Subcutaneous abdominal adipose tissue (tissue), 5 donors: ENCODE measurements around the gene PEAK1.
A peak's percentile ranks its signal among the peaks of the same experiment; 100 is the strongest.

ENCODE experiments used
- H3K27ac ChIP-seq: one replicate; pipeline ENCODE4 v1.7.0; 2013; ENCODE audit warnings: low read depth, mild to moderate bottlenecking, inconsistent platforms, low read length, moderate library complexity
- H3K27me3 ChIP-seq, 5 donors: one replicate each; pipeline ENCODE4 v1.7.0; 2013; ENCODE audit warnings: low read length in 5 of 5, inconsistent platforms in 1 of 5; ENCODE audit not compliant: control insufficient read depth in 5 of 5, insufficient read depth in 4 of 5
- H3K36me3 ChIP-seq, 5 donors: one replicate each; pipeline ENCODE4 v1.7.0; 2013; ENCODE audit warnings: low read length in 5 of 5; ENCODE audit not compliant: control insufficient read depth in 5 of 5, insufficient read depth in 5 of 5
- H3K4me1 ChIP-seq, 5 donors: one replicate each; pipeline ENCODE4 v1.7.0; 2013; ENCODE audit warnings: low read length in 5 of 5, mild to moderate bottlenecking in 3 of 5, moderate library complexity in 1 of 5; ENCODE audit not compliant: control insufficient read depth in 5 of 5, insufficient read depth in 5 of 5
- H3K4me3 ChIP-seq, 5 donors: one replicate each; pipeline ENCODE4 v1.7.0; 2013; ENCODE audit warnings: low read length in 5 of 5, low read depth in 1 of 5
- H3K9ac ChIP-seq, 5 donors: one replicate each; pipeline ENCODE4 v1.7.0; 2013; ENCODE audit warnings: low read length in 5 of 5, mild to moderate bottlenecking in 4 of 5, moderate library complexity in 3 of 5
- H3K9me3 ChIP-seq, 5 donors: one replicate each; pipeline ENCODE4 v1.7.0; 2013; ENCODE audit warnings: low read length in 5 of 5; ENCODE audit not compliant: control insufficient read depth in 5 of 5
- donor health status: healthy.
- donor health status: healthy.
- donor health status: healthy.
- donor health status: healthy.
- donor health status: healthy.

PEAK1 gene

DNA sequence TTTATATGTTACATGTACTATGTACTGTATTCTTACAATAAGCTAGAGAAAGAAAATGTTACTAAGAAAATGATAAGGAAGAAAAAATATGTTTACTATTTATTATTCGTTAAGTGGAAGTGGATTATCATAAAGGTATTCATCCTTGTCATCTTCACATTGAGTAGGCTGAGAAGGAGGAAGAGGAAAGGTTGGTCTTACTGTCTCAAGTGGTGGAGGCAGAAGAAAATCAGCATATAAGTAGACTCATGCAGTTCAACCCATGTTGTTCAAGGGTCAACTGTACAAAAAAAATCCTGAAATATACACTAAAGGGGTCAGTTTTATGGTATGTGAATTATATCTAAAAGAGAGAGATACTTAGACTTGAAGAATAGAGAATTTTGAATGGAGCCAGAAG, 6.5 kb upstream of the PEAK1 start:
- no peak overlapping the region for H3K9ac ChIP-seq
- no peak overlapping the region for H3K4me3 ChIP-seq
- H3K4me1 ChIP-seq: peaks cover 0 to 30% (median 16%) of the 10 kb centered on the region in 5 donors
- no peaks in the 10 kb centered on the region for H3K27me3 ChIP-seq
- H3K9me3 ChIP-seq: no peaks in the 10 kb centered on the region
- no peaks in the 10 kb centered on the region for H3K36me3 ChIP-seq
- H3K27ac ChIP-seq: no peak overlapping the region

DNA sequence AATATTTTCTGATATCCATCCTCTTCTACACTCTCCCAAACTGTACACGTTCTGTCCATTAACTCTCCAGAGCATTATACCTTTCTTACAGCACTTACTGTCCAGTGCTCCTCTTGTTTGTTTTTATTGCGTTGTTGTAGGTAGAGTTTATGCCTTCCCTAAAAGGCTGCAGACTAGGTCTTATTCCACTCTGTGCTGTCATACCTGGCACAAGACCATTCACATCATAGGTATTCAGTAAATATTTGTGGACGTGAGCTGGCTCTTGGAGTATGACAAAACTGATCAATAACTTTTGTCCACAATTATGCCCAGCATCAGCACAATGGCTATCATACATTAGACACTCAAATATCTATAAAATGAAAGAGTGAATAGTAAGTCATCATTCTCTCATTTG, 5.2 kb upstream of the PEAK1 start:
- Histone ChIP-seq H3K4me1 (peaks cover 0 to 36% (median 22%) of the 10 kb centered on the region in 5 donors), H3K9ac (no peak overlapping the region), H3K36me3 (no peaks in the 10 kb centered on the region), H3K4me3 (no peak overlapping the region), H3K9me3 (no peaks in the 10 kb centered on the region), H3K27me3 (no peaks in the 10 kb centered on the region), H3K27ac (no peak overlapping the region)

DNA sequence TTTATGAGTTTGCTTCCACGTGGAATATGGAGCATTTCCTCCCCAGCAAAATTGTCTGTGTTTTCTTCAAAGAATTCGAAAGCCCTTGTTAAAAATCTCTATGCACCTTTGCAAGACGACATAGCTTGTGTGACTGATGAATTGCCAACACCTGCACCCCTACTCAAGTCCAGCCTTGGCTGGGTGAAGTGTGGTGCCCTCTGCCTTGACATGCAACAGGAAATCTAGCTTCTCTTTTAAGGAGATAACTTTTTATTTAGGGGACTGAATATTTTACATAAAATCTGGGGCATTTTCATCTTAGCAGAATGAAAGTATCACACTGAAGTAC, 1.4 kb upstream of the PEAK1 start:
- Histone ChIP-seq H3K9ac (peak overlapping the region in 4 of 5 donors; percentile 87 to 99 (median 94)), H3K36me3 (no peaks in the 10 kb centered on the region), H3K9me3 (no peaks in the 10 kb centered on the region), H3K27ac (peak overlapping the region; percentile 99), H3K27me3 (no peaks in the 10 kb centered on the region), H3K4me3 (peak overlapping the region; percentile 82 to 98 (median 95)), H3K4me1 (peaks cover 0 to 61% (median 48%) of the 10 kb centered on the region in 5 donors)

DNA sequence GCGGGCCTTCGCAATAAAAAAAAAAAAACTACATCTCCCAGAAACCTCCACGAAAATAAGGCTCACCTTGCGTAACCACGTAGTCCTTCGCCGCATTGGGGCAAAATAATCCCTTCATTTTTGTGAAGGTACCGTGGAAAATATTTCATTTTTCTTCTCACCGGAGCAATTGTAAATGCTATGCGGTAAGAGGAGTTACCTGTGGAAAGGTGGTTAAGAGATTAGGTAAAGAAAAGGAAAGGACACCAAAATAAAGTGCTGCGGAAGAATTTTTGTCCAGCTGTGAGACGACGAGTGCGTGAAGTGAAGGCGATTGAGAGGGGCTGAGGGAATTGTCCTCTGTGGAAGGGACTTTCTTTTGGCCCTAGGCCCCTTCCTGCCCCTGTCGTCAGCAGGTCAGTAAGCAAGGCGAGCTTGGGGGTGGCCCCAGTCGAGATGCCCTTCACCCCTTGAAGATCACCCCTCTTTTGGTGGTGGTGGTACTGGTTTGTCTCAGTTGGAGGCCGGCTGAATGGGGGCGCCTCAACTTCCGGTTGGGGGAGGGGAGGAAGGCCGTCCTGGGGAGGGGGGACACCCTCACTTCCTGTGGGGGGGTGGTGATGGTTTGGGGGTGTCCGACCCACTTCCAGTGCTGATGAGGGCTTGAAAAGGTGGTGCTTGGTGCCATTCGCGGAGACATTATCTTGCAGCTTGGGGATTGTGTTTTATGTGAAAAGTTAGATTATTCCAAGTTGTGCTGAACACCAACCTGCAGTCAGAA, 886 bp upstream of the PEAK1 start, which contains the start of gene HMG20A:
TSS of gene HMG20A (plus strand) at position 279 of the 760 bp plus-strand sequence. CDS start 37,520 bp downstream, outside the sequence.
- peaks cover 0 to 66% (median 54%) of the 10 kb centered on the region in 5 donors for H3K4me1 ChIP-seq
- H3K27ac ChIP-seq: peak within 1 kb of the TSS; percentile 99
- peak within 1 kb of the TSS; percentile 96 to 98 (median 96) for H3K4me3 ChIP-seq
- no peaks in the 10 kb centered on the region for H3K27me3 ChIP-seq
- H3K9me3 ChIP-seq: no peaks in the 10 kb centered on the region
- peak within 1 kb of the TSS; percentile 87 to 99 (median 95) for H3K9ac ChIP-seq
- no peaks in the 10 kb centered on the region for H3K36me3 ChIP-seq

DNA sequence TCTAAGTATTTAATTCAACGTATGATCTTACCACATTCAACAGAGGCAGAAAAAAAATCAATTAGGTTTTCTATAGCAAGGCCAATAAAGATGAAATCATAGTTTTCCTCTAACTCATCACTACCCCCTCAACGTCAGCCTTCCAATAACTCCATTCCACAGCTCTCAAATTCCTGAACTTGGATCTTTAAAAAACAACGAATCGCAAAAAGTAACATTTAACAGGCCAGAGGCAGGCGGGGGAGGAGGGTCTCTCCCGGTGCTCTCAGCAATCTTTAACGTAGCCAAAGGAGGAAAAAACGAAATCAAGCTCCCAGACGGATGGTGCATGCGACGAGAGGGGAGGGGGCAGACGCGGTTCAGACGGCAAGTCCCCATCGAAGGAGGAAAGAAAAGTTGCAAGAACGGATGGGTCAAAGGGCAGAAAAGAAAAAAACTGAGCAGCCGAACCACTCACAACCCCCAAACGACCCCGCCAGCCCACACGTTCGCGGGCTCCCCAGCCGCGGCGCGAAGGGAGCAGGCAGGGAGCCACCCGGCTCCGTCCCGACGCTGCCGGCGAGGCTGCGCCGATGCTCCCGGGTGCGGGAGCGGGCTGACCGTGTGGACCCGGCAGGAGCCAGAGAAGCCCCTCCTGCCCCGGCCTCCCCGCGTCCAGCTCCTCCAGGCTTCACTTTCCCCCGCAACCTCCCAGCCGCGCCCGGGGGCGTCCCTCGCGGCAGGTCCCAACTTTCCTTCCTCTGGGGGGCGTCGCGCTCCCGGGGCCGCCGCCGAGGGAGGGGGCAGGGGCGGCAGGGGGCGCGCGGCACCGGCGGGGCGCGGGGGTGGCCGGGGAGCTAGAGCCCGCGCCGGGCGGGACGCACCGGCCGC, 703 bp downstream of the PEAK1 start:
- Histone ChIP-seq H3K9me3 (no peaks in the 10 kb centered on the region), H3K9ac (peak overlapping the region; percentile 87 to 97 (median 97)), H3K4me1 (peaks cover 0 to 71% (median 61%) of the 10 kb centered on the region in 5 donors), H3K27ac (peak overlapping the region; percentile 95), H3K4me3 (peak overlapping the region; percentile 96), H3K27me3 (no peaks in the 10 kb centered on the region), H3K36me3 (no peaks in the 10 kb centered on the region)

DNA sequence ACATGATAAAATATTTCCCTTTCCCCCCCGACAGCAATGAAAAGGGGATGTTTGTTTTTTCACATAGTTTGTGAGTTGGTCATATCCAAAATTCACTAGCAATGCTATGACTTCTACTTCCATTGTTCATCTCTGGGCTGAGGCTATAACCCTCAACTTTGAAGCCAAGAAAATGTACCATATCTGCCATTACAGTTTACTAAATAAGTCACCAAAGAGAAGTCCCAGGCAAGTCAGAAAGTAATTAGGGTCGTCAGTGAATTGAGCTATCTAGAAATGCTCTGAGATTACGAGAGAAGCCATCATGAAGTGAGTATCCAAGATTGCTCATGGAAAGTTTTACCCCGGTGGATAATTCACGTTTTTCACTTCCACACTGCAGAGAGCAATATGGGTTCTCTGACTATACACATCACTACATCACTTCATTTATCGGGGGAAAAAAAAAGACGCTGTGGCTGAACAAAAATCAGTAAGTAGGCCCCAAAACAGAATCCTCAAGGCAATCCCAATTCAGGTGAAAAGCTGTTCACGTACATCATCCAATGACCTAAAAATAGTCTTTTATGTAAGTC, 1.4 kb downstream of the PEAK1 start:
- Histone ChIP-seq H3K27me3 (no peaks in the 10 kb centered on the region), H3K4me1 (peaks cover 0 to 63% (median 57%) of the 10 kb centered on the region in 5 donors), H3K27ac (peak overlapping the region; percentile 95), H3K36me3 (no peaks in the 10 kb centered on the region), H3K9me3 (no peaks in the 10 kb centered on the region), H3K4me3 (peak overlapping the region; percentile 96), H3K9ac (peak overlapping the region; percentile 87 to 97 (median 97))

DNA sequence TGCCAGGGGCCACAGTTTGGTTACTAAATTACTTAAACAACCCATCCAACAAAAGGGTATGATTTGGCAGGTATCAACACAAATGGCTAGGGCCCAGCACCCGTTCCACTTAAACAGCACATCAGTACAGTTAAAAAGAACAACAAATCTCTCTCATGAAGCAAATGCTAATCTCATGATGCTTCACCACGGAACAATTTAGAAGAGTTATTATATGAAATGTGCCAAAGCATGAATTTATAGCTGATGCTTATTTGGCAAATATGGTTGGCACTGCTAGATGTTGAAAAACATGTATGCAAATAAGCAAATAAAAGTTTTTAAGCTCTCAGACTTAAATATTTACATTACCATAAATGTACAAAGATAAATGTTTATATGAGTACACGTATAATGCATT, 2.3 kb downstream of the PEAK1 start:
- no peaks in the 10 kb centered on the region for H3K27me3 ChIP-seq
- H3K4me3 ChIP-seq: peak overlapping the region in 2 of 5 donors; percentile 96
- H3K4me1 ChIP-seq: peaks cover 0 to 63% (median 56%) of the 10 kb centered on the region in 5 donors
- no peaks in the 10 kb centered on the region for H3K36me3 ChIP-seq
- peak overlapping the region in 1 of 5 donors; percentile 97 for H3K9ac ChIP-seq
- peak overlapping the region; percentile 95 for H3K27ac ChIP-seq
- no peaks in the 10 kb centered on the region for H3K9me3 ChIP-seq

DNA sequence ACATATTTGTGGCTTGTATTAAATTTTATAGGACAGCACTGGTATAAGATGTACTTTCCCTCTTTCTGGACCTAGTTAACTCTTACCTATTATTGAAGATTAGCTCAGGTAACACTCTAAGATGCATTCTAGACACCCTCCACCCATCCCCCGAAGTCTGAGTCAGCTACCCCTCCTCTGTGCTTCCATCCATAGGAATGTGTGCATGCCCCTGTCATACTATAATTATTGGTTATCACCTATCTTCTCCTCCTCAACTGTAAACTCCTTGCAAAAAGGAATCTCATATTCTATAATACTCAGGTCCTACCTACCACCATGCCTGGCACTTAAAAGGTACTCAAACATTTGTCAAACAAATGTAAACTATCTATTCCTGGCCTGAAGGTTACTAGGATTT, 3.0 kb downstream of the PEAK1 start:
- no peak overlapping the region for H3K9ac ChIP-seq
- H3K4me1 ChIP-seq: peaks cover 0 to 64% (median 52%) of the 10 kb centered on the region in 5 donors
- H3K4me3 ChIP-seq: no peak overlapping the region
- no peaks in the 10 kb centered on the region for H3K27me3 ChIP-seq
- no peaks in the 10 kb centered on the region for H3K9me3 ChIP-seq
- H3K36me3 ChIP-seq: no peaks in the 10 kb centered on the region
- H3K27ac ChIP-seq: peak overlapping the region; percentile 71

DNA sequence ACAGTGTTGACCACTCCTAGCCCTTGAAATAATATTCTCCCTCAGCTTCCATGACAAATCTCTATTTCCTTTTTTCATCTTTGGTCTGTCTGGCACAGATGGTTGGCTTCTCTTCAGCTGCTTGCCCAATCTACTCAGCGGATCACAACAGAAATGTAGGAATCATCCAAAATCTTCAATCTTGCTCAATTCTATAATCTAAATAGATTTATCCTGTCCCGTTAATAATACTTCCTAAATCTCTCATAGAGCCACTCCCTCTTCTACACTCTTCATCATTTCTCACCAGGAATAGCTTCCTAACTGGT, 3.8 kb downstream of the PEAK1 start:
- no peak overlapping the region for H3K9ac ChIP-seq
- H3K4me3 ChIP-seq: no peak overlapping the region
- H3K36me3 ChIP-seq: no peaks in the 10 kb centered on the region
- H3K27ac ChIP-seq: peak overlapping the region; percentile 71
- H3K9me3 ChIP-seq: no peaks in the 10 kb centered on the region
- peaks cover 0 to 59% (median 44%) of the 10 kb centered on the region in 5 donors for H3K4me1 ChIP-seq
- H3K27me3 ChIP-seq: no peaks in the 10 kb centered on the region
